Ishikawa (cell line): ENCODE results near the gene GRIK2.

Experiments
- CEBPB ChIP-seq: IDR thresholded peaks from 2 replicates; pipeline ENCODE4 v1.6.1; 2012
- CREB1 ChIP-seq: IDR thresholded peaks from 2 replicates; pipeline ENCODE4 v1.6.1; 2012; ENCODE audit warnings: low read depth
- EGR1 ChIP-seq: IDR thresholded peaks from 2 replicates; pipeline ENCODE4 v1.6.1; 2012
- EP300 ChIP-seq: IDR thresholded peaks from 2 replicates; pipeline ENCODE4 v1.6.1; 2012; ENCODE audit warnings: borderline replicate concordance
- FOXM1 ChIP-seq: IDR thresholded peaks from 2 replicates; pipeline ENCODE4 v1.6.1; 2012; ENCODE audit warnings: low read depth, borderline replicate concordance
- MAX ChIP-seq: IDR thresholded peaks from 2 replicates; pipeline ENCODE4 v1.6.1; 2012
- NFIC ChIP-seq: IDR thresholded peaks from 2 replicates; pipeline ENCODE4 v1.6.1; 2012
- RAD21 ChIP-seq: IDR thresholded peaks from 2 replicates; pipeline ENCODE4 v1.6.1; 2012; ENCODE audit warnings: low read depth
- REST ChIP-seq: IDR thresholded peaks from 2 replicates; pipeline ENCODE4 v1.6.1; 2012; ENCODE audit warnings: low read depth, mild to moderate bottlenecking
- TAF1 ChIP-seq: IDR thresholded peaks from 2 replicates; pipeline ENCODE4 v1.6.1; 2012; ENCODE audit warnings: low read depth, mild to moderate bottlenecking
- TCF12 ChIP-seq: IDR thresholded peaks from 2 replicates; pipeline ENCODE4 v1.6.1; 2012; ENCODE audit warnings: low read depth
- TEAD4 ChIP-seq: IDR thresholded peaks from 2 replicates; pipeline ENCODE4 v1.6.1; 2012
- USF1 ChIP-seq: IDR thresholded peaks from 2 replicates; pipeline ENCODE4 v1.6.1; 2012
- YY1 ChIP-seq: IDR thresholded peaks from 2 replicates; pipeline ENCODE4 v1.6.1; 2012; ENCODE audit warnings: low read depth
- ZBTB7A ChIP-seq: IDR thresholded peaks from 2 replicates; pipeline ENCODE4 v1.6.1; 2012; ENCODE audit warnings: low read depth

Gene GRIK2

GRCh38 chr6:101607111-101607690, 213.7 kb downstream of the GRIK2 start:
- no peak for TF ChIP-seq CREB1
- no peak for TF ChIP-seq USF1
- TF ChIP-seq EGR1, result no peak
- no peak for TF ChIP-seq RAD21
- no peak for TF ChIP-seq TAF1
- no peak for TF ChIP-seq TCF12
- TF ChIP-seq ZBTB7A, result no peak
- no peak for TF ChIP-seq FOXM1
- TF ChIP-seq YY1, result no peak
- TF ChIP-seq TEAD4, result no peak
- TF ChIP-seq REST, result no peak
- no peak for TF ChIP-seq MAX

GRCh38 chr6:101608703-101609102, 215.2 kb downstream of the GRIK2 start:
- TF ChIP-seq ZBTB7A, result no peak
- no peak for TF ChIP-seq FOXM1
- TF ChIP-seq MAX, result no peak
- TF ChIP-seq YY1, result no peak
- TF ChIP-seq RAD21, result no peak

GRCh38 chr6:101613556-101613955, 220.0 kb downstream of the GRIK2 start:
- no peak for TF ChIP-seq CEBPB
- no peak for TF ChIP-seq REST
- TF ChIP-seq FOXM1, result no peak
- TF ChIP-seq EP300, result no peak
- TF ChIP-seq TCF12, result no peak
- TF ChIP-seq MAX, result no peak
- no peak for TF ChIP-seq EGR1
- no peak for TF ChIP-seq ZBTB7A
- no peak for TF ChIP-seq CREB1
- TF ChIP-seq USF1, result no peak
- TF ChIP-seq NFIC, result no peak
- TF ChIP-seq TEAD4, result no peak
- TF ChIP-seq RAD21, result no peak

- TF ChIP-seq EP300 (no peak), CEBPB (no peak), RAD21 (no peak), NFIC (no peak), FOXM1 (no peak), ZBTB7A (no peak), TAF1 (no peak), MAX (no peak), EGR1 (no peak), REST (no peak), TEAD4 (no peak), USF1 (no peak), TCF12 (no peak), YY1 (no peak), CREB1 (no peak)
Measured at GRCh38 chr6:101614774-101615173, 221.3 kb downstream of the GRIK2 start.
